RCC 7860 (cell line): ENCODE results near the gene KCTD16.

Source experiments
- DNase-seq: peaks from one replicate; pipeline ENCODE4 v3.0.0-alpha.2; 2015; ENCODE audit warnings: low spot score
- FAIRE-seq: peaks from 2 replicates; lab custom pipeline; 2012; peaks lifted over from hg19 to GRCh38; lab: Jason Lieb, UNC

Gene KCTD16

GRCh38 chr5:144162686-144163085 lies 8.0 kb upstream of the KCTD16 start:
- FAIRE-seq (no peak), DNase-seq (no peak)

GRCh38 chr5:144166696-144167095 lies 4.0 kb upstream of the KCTD16 start:
- FAIRE-seq (no peak), DNase-seq (no peak)

- DNase-seq = no peak
- no peak for FAIRE-seq
Measured at GRCh38 chr5:144167998-144168397, 2.7 kb upstream of the KCTD16 start.

- DNase-seq = no peak
- no peak for FAIRE-seq
Measured at GRCh38 chr5:144169904-144170275, 783 bp upstream of the KCTD16 start.

- DNase-seq = no peak
- FAIRE-seq = no peak
Measured at GRCh38 chr5:144173766-144174165, 3.1 kb downstream of the KCTD16 start.

GRCh38 chr5:144177548-144177947 lies 6.9 kb downstream of the KCTD16 start:
- no peak for FAIRE-seq

GRCh38 chr5:144179226-144179625 lies 8.6 kb downstream of the KCTD16 start:
- no peak for DNase-seq
- no peak for FAIRE-seq

More at GRCh38 chr5:144177548-144177947, 6.9 kb downstream of the KCTD16 start:
- DNase-seq = no peak

- DNase-seq (peak; percentile 15), FAIRE-seq (peak; percentile 71)
Measured at GRCh38 chr5:144183254-144183889, 12.7 kb downstream of the KCTD16 start.

GRCh38 chr5:144187699-144188294 lies 17.1 kb downstream of the KCTD16 start:
- DNase-seq (peak; percentile 92), FAIRE-seq (peak; percentile 93)

GRCh38 chr5:144189800-144190429 lies 19.2 kb downstream of the KCTD16 start:
- DNase-seq = peak; percentile 99
- FAIRE-seq = peak; percentile 94

- no peak for DNase-seq
- FAIRE-seq = no peak
Measured at GRCh38 chr5:144191531-144191930, 20.9 kb downstream of the KCTD16 start.

GRCh38 chr5:144191998-144192397 lies 21.3 kb downstream of the KCTD16 start:
- DNase-seq (peak; percentile 71), FAIRE-seq (peak; percentile 70)

GRCh38 chr5:144192661-144193060 lies 22.0 kb downstream of the KCTD16 start:
- FAIRE-seq = no peak
- DNase-seq = no peak

GRCh38 chr5:144194144-144194543 lies 23.5 kb downstream of the KCTD16 start:
- no peak for DNase-seq
- no peak for FAIRE-seq

GRCh38 chr5:144195448-144195847 lies 24.8 kb downstream of the KCTD16 start:
- DNase-seq (no peak), FAIRE-seq (no peak)

GRCh38 chr5:144196612-144197011 lies 25.9 kb downstream of the KCTD16 start:
- DNase-seq = no peak
- FAIRE-seq = no peak

GRCh38 chr5:144198386-144198785 lies 27.7 kb downstream of the KCTD16 start:
- no peak for FAIRE-seq
- DNase-seq = no peak

GRCh38 chr5:144201588-144201987 lies 30.9 kb downstream of the KCTD16 start:
- no peak for DNase-seq
- FAIRE-seq = no peak

- FAIRE-seq = no peak
Measured at GRCh38 chr5:144202072-144202471, 31.4 kb downstream of the KCTD16 start.

GRCh38 chr5:144202726-144203125 lies 32.1 kb downstream of the KCTD16 start:
- FAIRE-seq = no peak
- no peak for DNase-seq

More at GRCh38 chr5:144202072-144202471, 31.4 kb downstream of the KCTD16 start:
- DNase-seq = no peak

GRCh38 chr5:144203750-144204596 lies 33.3 kb downstream of the KCTD16 start:
- peak; percentile 79 for FAIRE-seq
- DNase-seq = peak; percentile 37
